SU-DHL-6 (cell line): ENCODE data around the gene KCND2.

Experiments used
- H2AFZ ChIP-seq: fragments of 200-600 bp; sonication (generic); 2 replicates; pipeline ENCODE4 v1.6.1; 2014; ENCODE audit warnings: low read depth, mild to moderate bottlenecking, moderate library complexity, mixed read lengths, antibody characterized with exemption, low read length; ENCODE audit not compliant: severe bottlenecking
- H3F3A ChIP-seq: fragments of 200-600 bp; shearing (Covaris generic); 2 replicates; pipeline ENCODE4 v1.6.0; 2016; ENCODE audit warnings: antibody characterized with exemption, mild to moderate bottlenecking; ENCODE audit not compliant: insufficient read depth
- H3K27ac ChIP-seq: fragments of 200-600 bp; sonication (generic); 2 replicates; pipeline ENCODE4 v1.5.1; 2016; ENCODE audit warnings: low read depth, mild to moderate bottlenecking, low read length, moderate library complexity, mixed read lengths
- H3K27me3 ChIP-seq: fragments of 200-600 bp; sonication (generic), shearing (Covaris generic); 2 replicates; pipeline ENCODE4 v1.6.0; 2014; ENCODE audit warnings: mild to moderate bottlenecking, low read length
- H3K36me3 ChIP-seq: fragments of 200-600 bp; sonication (generic); 2 replicates; pipeline ENCODE4 v1.6.1; 2014; ENCODE audit warnings: mild to moderate bottlenecking, low read length, mixed read lengths
- H3K4me2 ChIP-seq: fragments of 300-600, 200-600 bp; shearing (Covaris generic), sonication (generic); 2 replicates; pipeline ENCODE4 v1.6.0; 2014; ENCODE audit warnings: low read length, low read depth, mild to moderate bottlenecking; ENCODE audit not compliant: poor library complexity, severe bottlenecking
- H3K4me3 ChIP-seq: fragments of 200-600 bp; sonication (generic); 2 replicates; pipeline ENCODE4 v1.5.1; 2014; ENCODE audit warnings: antibody characterized with exemption, low read length, mild to moderate bottlenecking, mixed read lengths; ENCODE audit not compliant: insufficient read depth, poor library complexity, severe bottlenecking
- H3K79me2 ChIP-seq: fragments of 200-600 bp; sonication (generic); 2 replicates; pipeline ENCODE4 v1.6.1; 2014; ENCODE audit warnings: mild to moderate bottlenecking, low read length, moderate library complexity; ENCODE audit not compliant: insufficient read depth
- H3K9ac ChIP-seq: fragments of 200-600 bp; sonication (generic); 2 replicates; pipeline ENCODE4 v1.7.0; 2014; ENCODE audit warnings: mild to moderate bottlenecking, low read length
- H3K9me2 ChIP-seq: fragments of 200-600 bp; sonication (generic); replicated peaks from 2 replicates; pipeline ENCODE4 v1.6.1; 2014; ENCODE audit warnings: low read length; ENCODE audit not compliant: insufficient read depth
- H3K9me3 ChIP-seq: fragments of 200-600 bp; sonication (generic); 2 replicates; pipeline ENCODE4 v1.6.1; 2014; ENCODE audit warnings: low read length, mixed read lengths; ENCODE audit not compliant: insufficient read depth
- H4K20me1 ChIP-seq: fragments of 200-600 bp; sonication (generic); 2 replicates; pipeline ENCODE4 v1.6.1; 2014; ENCODE audit warnings: low read depth, mild to moderate bottlenecking, antibody characterized with exemption, low read length, moderate library complexity, mixed read lengths
- CTCF ChIP-seq: fragments of 200-600 bp; sonication (generic); IDR thresholded peaks from one replicate; pipeline ENCODE4 v1.5.1; 2017; ENCODE audit warnings: antibody characterized with exemption, mild to moderate bottlenecking, low read length, moderate library complexity; ENCODE audit not compliant: insufficient read depth, poor library complexity, severe bottlenecking
- EZH2phosphoT487 ChIP-seq: fragments of 200-600 bp; sonication (generic), shearing (Covaris generic); conservative IDR thresholded peaks from 2 replicates; pipeline ENCODE4 v1.6.1; 2018; ENCODE audit warnings: mild to moderate bottlenecking, antibody characterized with exemption, low read length, moderate library complexity, mixed read lengths

KCND2 gene

GRCh38 chr7:120480930-120481329, 208.0 kb downstream of the KCND2 start:
- Histone ChIP-seq H2AFZ (no peak overlapping the region), H3K9me2 (no peaks in the 10 kb centered on the region), H3K27me3 (no peaks in the 10 kb centered on the region)

GRCh38 chr7:120486164-120486563, 213.2 kb downstream of the KCND2 start:
- H3K9me3 ChIP-seq, result no peaks in the 10 kb centered on the region
- H3F3A ChIP-seq, result no peaks in the 10 kb centered on the region
- no peaks in the 10 kb centered on the region for H3K36me3 ChIP-seq
- H3K27me3 ChIP-seq, result no peaks in the 10 kb centered on the region
- H3K4me2 ChIP-seq, result no peak overlapping the region
- no peak overlapping the region for H3K4me3 ChIP-seq
- no peaks in the 10 kb centered on the region for H3K9me2 ChIP-seq
- TF ChIP-seq EZH2phosphoT487 (no peak), CTCF (no peak)
- no peaks in the 10 kb centered on the region for H3K79me2 ChIP-seq
- H4K20me1 ChIP-seq, result no peaks in the 10 kb centered on the region
- H3K27ac ChIP-seq, result no peak overlapping the region
- no peak overlapping the region for H3K9ac ChIP-seq
- H2AFZ ChIP-seq, result no peak overlapping the region

More at GRCh38 chr7:120480930-120481329, 208.0 kb downstream of the KCND2 start:
- Histone ChIP-seq H3K4me3 (no peak overlapping the region), H4K20me1 (no peaks in the 10 kb centered on the region), H3K27ac (no peak overlapping the region), H3K4me2 (no peak overlapping the region), H3K79me2 (no peaks in the 10 kb centered on the region), H3K36me3 (no peaks in the 10 kb centered on the region), H3K9ac (no peak overlapping the region), H3K9me3 (no peaks in the 10 kb centered on the region), H3F3A (no peaks in the 10 kb centered on the region)
- TF ChIP-seq EZH2phosphoT487, result no peak
- no peak for TF ChIP-seq CTCF

- Histone ChIP-seq H3K36me3 (no peaks in the 10 kb centered on the region), H3K27me3 (no peaks in the 10 kb centered on the region), H3K4me2 (no peak overlapping the region), H3F3A (no peaks in the 10 kb centered on the region), H2AFZ (no peak overlapping the region), H3K4me3 (no peak overlapping the region), H3K9ac (no peak overlapping the region), H3K79me2 (no peaks in the 10 kb centered on the region), H4K20me1 (no peaks in the 10 kb centered on the region), H3K9me3 (no peaks in the 10 kb centered on the region), H3K27ac (no peak overlapping the region), H3K9me2 (no peaks in the 10 kb centered on the region)
- no peak for TF ChIP-seq EZH2phosphoT487
- no peak for TF ChIP-seq CTCF
Measured at GRCh38 chr7:120502132-120502531, 229.2 kb downstream of the KCND2 start.

- H2AFZ ChIP-seq, result no peak overlapping the region
- H3K36me3 ChIP-seq, result no peaks in the 10 kb centered on the region
- H3K4me3 ChIP-seq, result no peak overlapping the region
- no peaks in the 10 kb centered on the region for H3K79me2 ChIP-seq
- no peaks in the 10 kb centered on the region for H3F3A ChIP-seq
- H3K27ac ChIP-seq, result no peak overlapping the region
- no peaks in the 10 kb centered on the region for H3K27me3 ChIP-seq
- TF ChIP-seq EZH2phosphoT487, result no peak
- TF ChIP-seq CTCF, result no peak
- H3K9me3 ChIP-seq, result no peaks in the 10 kb centered on the region
- H4K20me1 ChIP-seq, result no peaks in the 10 kb centered on the region
- no peak overlapping the region for H3K9ac ChIP-seq
- no peak overlapping the region for H3K4me2 ChIP-seq
- no peaks in the 10 kb centered on the region for H3K9me2 ChIP-seq
Measured at GRCh38 chr7:120502825-120503224, 229.8 kb downstream of the KCND2 start.
